ENCODE data around the gene EFTUD2. TPM values are rescaled to one million over a fixed set of nuclear protein-coding genes. Genes with fewer than 3 reads are reported as not detected.

Gene EFTUD2
- total RNA-seq, 2 donors from 2014 or later, result 109 to 133 TPM

DNA sequence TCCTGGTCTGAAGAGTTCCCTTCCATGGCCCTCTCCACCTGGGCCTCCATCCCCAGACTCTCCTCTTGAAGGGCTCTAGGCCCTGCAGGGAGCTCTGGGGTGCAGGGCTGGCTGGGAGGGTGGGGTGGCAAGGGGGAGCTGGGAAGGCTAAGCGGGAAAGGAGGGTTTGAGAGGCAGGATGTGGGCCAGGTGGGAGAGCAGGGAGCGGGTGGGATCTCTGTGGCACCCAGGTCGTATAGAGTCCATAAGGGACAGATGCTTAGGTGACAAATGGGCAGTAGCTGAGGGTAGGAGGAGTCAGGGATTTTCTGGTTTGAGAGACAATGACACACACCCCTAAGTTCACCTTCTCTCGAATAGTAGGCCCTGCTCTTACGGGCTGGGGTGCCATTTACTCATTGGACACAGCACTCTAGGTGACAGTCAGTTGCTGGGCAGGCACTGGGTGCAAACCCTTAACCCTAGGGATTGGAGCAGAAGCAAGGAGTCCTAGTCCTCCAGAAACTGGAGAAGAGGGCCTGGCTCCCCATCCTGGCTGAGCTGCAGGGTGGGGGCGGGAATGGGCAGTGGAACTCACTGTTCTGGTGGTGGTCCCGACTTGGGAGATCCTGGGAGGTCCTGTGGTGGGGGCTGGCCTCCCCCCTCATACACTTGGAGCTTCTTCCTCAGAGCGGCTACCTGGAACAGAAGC lies 33.0 kb upstream of the EFTUD2 start:
- DNase-seq (no peak), ATAC-seq (no peak)
- Mint-ChIP-seq H3K27ac (no peak overlapping the region), H3K4me3 (no peak overlapping the region), H3K36me3 (ENCODE audit: low read depth) (no peaks in the 10 kb centered on the region), H3K27me3 (no peaks in the 10 kb centered on the region), H3K4me1 (peaks cover 2% of the 10 kb centered on the region)
- H3K9me3 ChIP-seq (ENCODE audit: control insufficient read depth, low read length, poor library complexity, severe bottlenecking), result no peaks in the 10 kb centered on the region

DNA sequence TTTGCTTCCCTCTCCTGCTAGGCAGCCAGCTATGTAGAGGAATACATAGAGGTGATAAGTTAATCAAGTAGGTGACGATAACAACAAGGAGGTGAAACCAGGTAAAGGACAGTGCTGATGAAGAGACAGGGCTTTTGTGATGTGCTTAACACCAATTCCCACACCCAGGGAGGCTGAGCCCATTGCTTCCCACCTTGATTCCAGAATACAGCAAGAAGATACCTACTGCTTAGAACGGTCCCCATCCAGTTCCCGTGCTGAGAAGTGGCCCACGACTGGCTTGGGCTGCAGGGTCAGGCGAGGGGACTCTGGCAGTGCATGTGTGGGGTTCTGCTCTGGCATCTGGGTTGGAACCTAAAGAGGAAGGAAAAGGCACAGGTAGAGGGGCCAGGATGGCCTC lies 32.1 kb upstream of the EFTUD2 start:
- H3K36me3 Mint-ChIP-seq (ENCODE audit: low read depth), result peaks cover 2% of the 10 kb centered on the region
- no peaks in the 10 kb centered on the region for H3K27me3 Mint-ChIP-seq
- ATAC-seq, result no peak
- no peaks in the 10 kb centered on the region for H3K4me1 Mint-ChIP-seq
- H3K9me3 ChIP-seq (ENCODE audit: control insufficient read depth, low read length, poor library complexity, severe bottlenecking), result no peaks in the 10 kb centered on the region
- no peak overlapping the region for H3K27ac Mint-ChIP-seq
- DNase-seq, result no peak
- H3K4me3 Mint-ChIP-seq, result no peak overlapping the region

- H3K9me3 ChIP-seq (ENCODE audit: control insufficient read depth, low read length, poor library complexity, severe bottlenecking), result no peaks in the 10 kb centered on the region
- H3K27me3 Mint-ChIP-seq, result no peaks in the 10 kb centered on the region
- ATAC-seq (no peak), DNase-seq (no peak)
- no peaks in the 10 kb centered on the region for H3K4me1 Mint-ChIP-seq
- H3K27ac Mint-ChIP-seq, result no peak overlapping the region
- H3K36me3 Mint-ChIP-seq (ENCODE audit: low read depth), result peaks cover 2% of the 10 kb centered on the region
- H3K4me3 Mint-ChIP-seq, result no peak overlapping the region
Observed at GRCh38 chr17:44930667-44931066, 31.4 kb upstream of the EFTUD2 start.

DNA sequence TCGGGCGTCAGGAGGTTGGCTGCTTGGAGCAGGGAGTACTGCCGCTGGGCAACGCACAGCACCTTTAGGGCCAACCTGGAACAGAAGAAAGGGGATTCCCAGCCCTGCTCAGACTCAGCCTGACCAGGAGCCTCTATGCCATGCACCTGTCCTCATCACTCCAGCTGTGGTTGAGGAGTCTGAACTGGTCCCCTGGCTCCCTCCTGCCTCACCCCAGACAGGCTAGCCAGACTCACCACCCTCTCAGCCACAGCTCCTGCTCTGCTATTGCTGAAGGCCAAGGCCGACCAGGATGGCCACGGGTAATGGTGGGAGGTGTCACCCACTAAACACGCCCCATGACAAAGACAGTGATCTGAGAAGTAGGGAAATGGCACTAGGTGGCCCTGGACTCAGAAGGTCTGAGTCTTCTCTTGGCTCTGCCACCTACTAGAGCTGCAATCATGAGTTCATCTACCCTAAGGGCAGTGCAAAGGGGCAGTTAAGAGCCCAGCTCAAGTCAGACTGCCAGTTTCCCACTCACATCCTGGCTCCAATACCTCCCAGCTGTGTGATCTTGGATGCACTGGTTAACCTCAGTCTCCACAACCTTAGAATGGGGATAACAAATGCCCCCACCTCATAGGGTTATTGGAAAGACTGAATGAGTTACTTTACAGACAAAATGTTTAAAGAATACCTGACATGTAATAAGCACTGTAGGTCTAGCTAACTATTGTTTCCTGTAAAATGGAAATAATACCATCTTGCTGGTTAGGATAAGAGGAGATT lies 29.9 kb upstream of the EFTUD2 start:
- Mint-ChIP-seq H3K4me3 (no peak overlapping the region), H3K27me3 (no peaks in the 10 kb centered on the region), H3K36me3 (ENCODE audit: low read depth) (peaks cover 2% of the 10 kb centered on the region), H3K4me1 (no peaks in the 10 kb centered on the region), H3K27ac (no peak overlapping the region)
- no peaks in the 10 kb centered on the region for H3K9me3 ChIP-seq (ENCODE audit: control insufficient read depth, low read length, poor library complexity, severe bottlenecking)
- DNase-seq, result no peak
- ATAC-seq, result no peak

DNA sequence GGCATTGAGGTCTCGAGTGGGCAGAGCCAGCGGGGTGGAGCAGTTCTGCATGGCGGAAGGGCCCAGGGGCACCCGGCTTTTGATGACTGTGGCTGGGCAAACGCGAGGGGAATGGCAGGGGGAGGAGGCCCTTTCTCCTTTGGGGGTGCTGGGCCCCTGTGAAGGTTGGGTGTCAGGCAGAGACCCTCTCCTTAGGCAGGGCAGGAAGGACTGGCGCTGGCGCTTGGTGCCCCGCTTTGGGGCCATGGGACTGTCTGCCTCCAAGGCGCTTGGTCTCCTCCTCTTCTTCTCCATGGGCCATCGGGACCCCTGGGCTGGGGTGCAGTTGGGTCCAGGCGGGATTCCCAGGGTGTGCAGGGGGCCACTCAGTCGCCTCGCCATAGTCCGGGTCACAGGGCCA lies 28.9 kb upstream of the EFTUD2 start:
- Mint-ChIP-seq H3K4me3 (no peak overlapping the region), H3K27ac (no peak overlapping the region), H3K27me3 (no peaks in the 10 kb centered on the region), H3K4me1 (no peaks in the 10 kb centered on the region), H3K36me3 (ENCODE audit: low read depth) (peaks cover 2% of the 10 kb centered on the region)
- no peak for DNase-seq
- H3K9me3 ChIP-seq (ENCODE audit: control insufficient read depth, low read length, poor library complexity, severe bottlenecking), result no peaks in the 10 kb centered on the region
- ATAC-seq, result no peak

- no peak overlapping the region for H3K27ac Mint-ChIP-seq
- no peaks in the 10 kb centered on the region for H3K9me3 ChIP-seq (ENCODE audit: control insufficient read depth, low read length, poor library complexity, severe bottlenecking)
- peaks cover 4% of the 10 kb centered on the region for H3K27me3 Mint-ChIP-seq
- H3K36me3 Mint-ChIP-seq (ENCODE audit: low read depth), result peaks cover 2% of the 10 kb centered on the region
- ATAC-seq (no peak), DNase-seq (no peak)
- no peak overlapping the region for H3K4me3 Mint-ChIP-seq
- H3K4me1 Mint-ChIP-seq, result no peaks in the 10 kb centered on the region
Observed at GRCh38 chr17:44927696-44928095, 28.5 kb upstream of the EFTUD2 start.

DNA sequence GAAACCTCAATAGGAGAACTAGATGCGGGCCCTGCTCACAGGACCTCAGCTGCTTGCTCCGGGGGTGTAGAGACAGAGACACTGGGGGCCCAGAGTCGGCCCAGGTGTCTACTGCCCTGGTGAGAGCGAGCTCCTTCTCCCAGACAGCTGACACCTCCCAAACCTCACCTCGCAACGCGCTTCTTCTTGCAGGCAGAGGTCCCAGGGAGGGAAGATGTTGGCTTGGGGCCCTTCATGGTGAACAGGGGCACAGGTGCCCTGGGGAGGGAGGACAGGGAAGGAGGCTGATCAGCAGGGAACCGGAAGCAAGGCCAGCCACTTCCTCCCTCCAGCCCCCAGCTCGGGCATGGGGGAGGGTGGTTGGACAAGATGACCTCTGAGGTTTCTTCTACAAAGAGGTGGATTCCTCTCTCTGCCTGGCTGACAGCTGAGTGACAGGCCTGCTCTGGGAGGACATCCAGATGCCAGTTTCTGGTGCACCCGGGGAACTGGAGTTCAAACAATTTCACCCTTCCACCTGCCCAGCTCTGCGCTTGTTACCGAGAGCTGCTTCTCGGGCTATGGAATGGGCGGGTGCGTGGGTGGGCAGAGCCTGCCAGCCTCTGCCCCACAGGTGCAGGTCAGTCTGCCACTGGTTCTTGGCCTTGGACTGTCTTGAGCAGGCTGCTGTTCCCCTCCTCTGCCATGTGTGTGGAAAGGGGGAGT lies 27.7 kb upstream of the EFTUD2 start:
- no peak overlapping the region for H3K27ac Mint-ChIP-seq
- peaks cover 10% of the 10 kb centered on the region for H3K27me3 Mint-ChIP-seq
- peaks cover 2% of the 10 kb centered on the region for H3K36me3 Mint-ChIP-seq (ENCODE audit: low read depth)
- H3K4me1 Mint-ChIP-seq, result no peaks in the 10 kb centered on the region
- no peak overlapping the region for H3K4me3 Mint-ChIP-seq
- no peaks in the 10 kb centered on the region for H3K9me3 ChIP-seq (ENCODE audit: control insufficient read depth, low read length, poor library complexity, severe bottlenecking)
- ATAC-seq, result no peak
- no peak for DNase-seq

DNA sequence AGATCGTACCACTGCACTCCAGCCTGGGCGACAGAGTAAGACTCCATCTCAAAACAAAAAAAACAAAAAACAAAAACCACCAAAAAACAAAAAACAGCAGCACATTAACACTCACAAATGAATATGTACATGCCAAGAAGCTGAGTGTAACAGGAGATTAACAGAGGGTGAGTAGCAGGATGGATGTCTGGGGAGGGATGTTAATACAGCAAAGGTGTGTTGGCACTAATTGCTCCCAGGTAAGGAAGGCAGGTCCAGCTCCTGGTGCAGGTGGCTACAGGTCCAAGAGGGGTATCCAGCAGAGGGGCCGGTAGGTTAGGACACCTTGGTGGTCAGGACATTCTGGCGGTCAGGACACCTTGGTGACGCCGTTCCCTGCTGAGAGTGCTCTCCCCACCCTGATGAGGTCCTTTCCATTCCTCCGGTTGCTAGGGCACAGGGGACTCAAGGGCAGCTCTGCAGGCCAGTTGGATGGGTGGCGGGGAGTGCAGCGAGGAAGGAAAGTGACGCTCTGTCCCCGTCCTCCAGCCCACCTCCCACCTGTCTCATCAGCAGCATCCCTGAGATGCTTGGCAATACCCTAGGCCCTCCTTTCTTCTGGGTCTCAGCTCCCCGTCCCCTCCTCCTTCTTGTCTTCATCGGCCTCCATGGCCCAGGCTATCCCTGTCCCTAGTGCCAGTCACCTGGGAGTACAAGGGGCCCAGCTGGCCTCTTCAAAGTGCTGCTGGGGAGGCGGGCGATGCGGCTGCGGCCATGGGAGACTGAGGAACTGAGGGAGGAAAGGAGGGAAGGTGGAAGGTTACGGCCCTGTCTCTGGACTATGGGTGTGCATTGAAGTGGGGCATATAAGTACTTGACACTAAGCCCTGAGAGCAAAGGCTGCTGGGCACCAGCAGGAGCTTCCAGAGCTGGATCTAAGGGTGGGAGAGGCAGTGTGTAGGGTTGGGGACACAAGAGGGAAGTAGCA lies 26.8 kb upstream of the EFTUD2 start:
- DNase-seq (no peak), ATAC-seq (no peak)
- Mint-ChIP-seq H3K4me1 (no peaks in the 10 kb centered on the region), H3K36me3 (ENCODE audit: low read depth) (peaks cover 2% of the 10 kb centered on the region), H3K27me3 (peaks cover 19% of the 10 kb centered on the region), H3K27ac (no peak overlapping the region), H3K4me3 (no peak overlapping the region)
- no peaks in the 10 kb centered on the region for H3K9me3 ChIP-seq (ENCODE audit: control insufficient read depth, low read length, poor library complexity, severe bottlenecking)

DNA sequence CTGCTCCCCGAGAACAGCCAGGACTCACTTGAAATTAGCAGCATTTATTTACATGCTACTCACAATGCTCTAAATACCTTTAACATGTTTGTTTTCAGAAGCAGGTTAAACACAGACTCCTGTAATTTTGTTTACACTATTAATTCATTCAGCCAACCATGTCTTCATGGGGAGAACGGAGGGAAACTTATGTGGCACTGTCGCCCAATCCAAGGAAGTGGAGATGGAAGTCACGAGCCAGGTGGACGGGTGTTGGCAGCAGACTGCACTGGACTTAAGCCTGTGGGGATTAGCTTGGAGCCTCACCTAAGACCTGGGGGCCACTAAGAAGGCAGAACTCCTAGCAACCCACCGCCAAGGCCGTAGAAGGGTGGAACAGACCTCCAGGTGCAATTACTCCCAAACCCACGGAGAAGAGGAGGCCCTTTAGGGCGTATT lies 24.9 kb upstream of the EFTUD2 start:
- H3K4me1 Mint-ChIP-seq, result no peaks in the 10 kb centered on the region

GRCh38 chr17:44922746-44923470 lies 23.7 kb upstream of the EFTUD2 start:
- H3K27ac Mint-ChIP-seq, result no peak overlapping the region
- peaks cover 29% of the 10 kb centered on the region for H3K27me3 Mint-ChIP-seq
- H3K4me3 Mint-ChIP-seq, result no peak overlapping the region
- DNase-seq (no peak), ATAC-seq (no peak)
- H3K36me3 Mint-ChIP-seq (ENCODE audit: low read depth), result peaks cover 2% of the 10 kb centered on the region
- no peaks in the 10 kb centered on the region for H3K9me3 ChIP-seq (ENCODE audit: control insufficient read depth, low read length, poor library complexity, severe bottlenecking)
- no peaks in the 10 kb centered on the region for H3K4me1 Mint-ChIP-seq

More for the DNA sequence above, 24.9 kb upstream of the EFTUD2 start:
- H3K27ac Mint-ChIP-seq, result peak overlapping the region; percentile 43
- H3K36me3 Mint-ChIP-seq (ENCODE audit: low read depth), result peaks cover 2% of the 10 kb centered on the region
- peaks cover 29% of the 10 kb centered on the region for H3K27me3 Mint-ChIP-seq
- ATAC-seq (no peak), DNase-seq (no peak)
- no peaks in the 10 kb centered on the region for H3K9me3 ChIP-seq (ENCODE audit: control insufficient read depth, low read length, poor library complexity, severe bottlenecking)
- H3K4me3 Mint-ChIP-seq, result no peak overlapping the region

DNA sequence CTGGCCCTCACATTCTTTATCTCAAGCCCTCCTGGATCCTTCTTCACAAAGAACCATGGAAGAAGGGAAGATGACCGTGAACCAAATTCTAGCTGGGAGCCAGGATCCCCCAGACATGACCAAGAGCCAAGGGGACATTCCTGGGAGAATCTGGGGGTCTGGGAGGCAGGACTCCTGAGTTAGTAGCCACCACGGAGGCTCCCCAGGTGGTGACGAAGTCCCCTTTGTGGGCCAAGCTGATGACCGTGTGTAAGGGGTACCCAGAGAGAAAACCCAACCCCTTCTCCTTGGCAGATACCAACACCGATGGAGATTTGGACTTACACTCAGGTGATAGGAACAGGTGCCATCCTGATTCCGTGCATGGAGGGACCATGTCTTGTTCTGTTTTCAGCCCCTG lies 22.9 kb upstream of the EFTUD2 start:
- DNase-seq, result no peak
- ATAC-seq, result no peak
- Mint-ChIP-seq H3K27me3 (peaks cover 29% of the 10 kb centered on the region), H3K4me3 (no peak overlapping the region), H3K4me1 (no peaks in the 10 kb centered on the region), H3K36me3 (ENCODE audit: low read depth) (peaks cover 2% of the 10 kb centered on the region), H3K27ac (no peak overlapping the region)
- H3K9me3 ChIP-seq (ENCODE audit: control insufficient read depth, low read length, poor library complexity, severe bottlenecking), result no peaks in the 10 kb centered on the region

DNA sequence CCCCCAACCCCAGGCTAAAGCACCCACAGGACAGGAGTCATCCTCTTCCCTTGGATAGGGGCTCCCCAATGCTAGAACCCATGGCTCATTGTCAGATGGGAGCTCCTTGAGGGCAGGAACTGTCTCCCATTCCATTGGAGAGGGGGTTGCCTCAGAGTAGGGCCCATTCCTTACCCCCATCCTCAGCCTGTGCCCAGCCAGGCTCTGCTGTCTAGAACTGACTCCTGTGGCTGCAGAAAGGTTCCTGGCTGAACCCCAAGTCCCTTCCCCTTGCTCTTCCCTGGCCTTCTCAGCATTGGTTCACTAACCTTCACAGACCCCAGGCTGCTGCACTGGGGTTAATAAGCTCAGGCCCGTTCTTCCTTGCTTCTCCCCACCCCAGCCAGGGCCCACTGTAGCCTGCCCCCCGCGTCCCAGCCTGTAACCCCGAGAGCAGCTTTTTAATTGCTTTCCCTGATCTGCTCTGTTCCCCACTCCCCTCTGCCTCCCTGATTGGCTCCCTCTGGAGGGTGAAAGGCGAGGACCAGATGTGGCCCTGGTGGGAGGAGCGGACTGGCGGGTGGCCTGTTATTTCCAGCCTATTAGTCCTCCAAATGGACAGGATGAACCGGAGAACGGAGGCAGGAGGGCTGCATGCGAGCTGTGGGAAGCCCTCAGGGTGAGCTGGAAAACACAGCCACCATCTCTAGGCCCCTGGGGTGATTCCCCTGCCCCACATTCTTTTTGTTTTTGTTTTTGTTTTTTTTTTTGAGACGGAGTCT lies 22.1 kb upstream of the EFTUD2 start:
- H3K4me1 Mint-ChIP-seq, result no peaks in the 10 kb centered on the region
- DNase-seq (no peak), ATAC-seq (no peak)
- H3K27ac Mint-ChIP-seq, result no peak overlapping the region
- no peak overlapping the region for H3K4me3 Mint-ChIP-seq
- H3K9me3 ChIP-seq (ENCODE audit: control insufficient read depth, low read length, poor library complexity, severe bottlenecking), result no peaks in the 10 kb centered on the region
- peaks cover 31% of the 10 kb centered on the region for H3K27me3 Mint-ChIP-seq
- H3K36me3 Mint-ChIP-seq (ENCODE audit: low read depth), result no peaks in the 10 kb centered on the region

Measured in T-helper 17 cell (primary cell).